Neuronal stem cell (in vitro differentiated cells): ENCODE results near the gene ZNF473. TPM values are rescaled to one million over a fixed set of nuclear protein-coding genes. Genes with fewer than 3 reads are reported as not detected.

ENCODE experiments used
- DNase-seq: peaks from one replicate; pipeline ENCODE4 v3.0.0-alpha.2; 2013; ENCODE audit warnings: low spot score
- H2AFZ ChIP-seq: one replicate; pipeline ENCODE4 v1.6.1; 2013; ENCODE audit warnings: mild to moderate bottlenecking, low read length, inconsistent platforms
- H2AK5ac ChIP-seq: 2 replicates; pipeline ENCODE4 v1.6.1; 2013; ENCODE audit warnings: low read depth, mild to moderate bottlenecking, inconsistent platforms, low read length, moderate library complexity, mixed read lengths
- H2BK120ac ChIP-seq: 2 replicates; pipeline ENCODE4 v1.6.1; 2013; ENCODE audit warnings: low read depth, mild to moderate bottlenecking, inconsistent platforms, low read length, moderate library complexity, mixed read lengths
- H2BK12ac ChIP-seq: one replicate; pipeline ENCODE4 v1.6.1; 2013; ENCODE audit warnings: low read length, inconsistent platforms
- H2BK15ac ChIP-seq: 2 replicates; pipeline ENCODE4 v1.6.1; 2013; ENCODE audit warnings: mild to moderate bottlenecking, low read length, inconsistent platforms, mixed read lengths
- H2BK5ac ChIP-seq: one replicate; pipeline ENCODE4 v1.6.1; 2013; ENCODE audit warnings: inconsistent platforms, mild to moderate bottlenecking, low read length, moderate library complexity
- H3K14ac ChIP-seq: one replicate; pipeline ENCODE4 v1.6.1; 2013; ENCODE audit warnings: low read length, inconsistent platforms
- H3K18ac ChIP-seq: 2 replicates; pipeline ENCODE4 v1.6.1; 2013; ENCODE audit warnings: low read length, inconsistent platforms
- H3K23ac ChIP-seq: 2 replicates; pipeline ENCODE4 v1.6.1; 2013; ENCODE audit warnings: low read depth, mild to moderate bottlenecking, mixed read lengths, low read length, inconsistent platforms; ENCODE audit not compliant: poor library complexity
- H3K27ac ChIP-seq: replicated peaks from 3 replicates; pipeline ENCODE4 v1.5.1; 2013; ENCODE audit warnings: low read length, inconsistent platforms
- H3K27me3 ChIP-seq, 3 experiments: 2 replicates each; pipeline ENCODE4 v1.6.1; 2013; ENCODE audit warnings: low read length in 3 of 3, mild to moderate bottlenecking in 2 of 3, inconsistent platforms in 1 of 3, low read depth in 1 of 3, mixed read lengths in 1 of 3, moderate library complexity in 1 of 3; ENCODE audit not compliant: control insufficient read depth in 3 of 3, insufficient read depth in 3 of 3
- H3K36me3 ChIP-seq, 2 donors: replicated peaks in 1 of 2; 2 replicates each; pipeline ENCODE4 v1.6.1; 2013; ENCODE audit warnings: low read length in 2 of 2; ENCODE audit not compliant: control insufficient read depth in 2 of 2, insufficient read depth in 2 of 2
- H3K4ac ChIP-seq: 2 replicates; pipeline ENCODE4 v1.6.1; 2013; ENCODE audit warnings: inconsistent platforms, mild to moderate bottlenecking, low read length, moderate library complexity
- H3K4me1 ChIP-seq, 2 donors: 1 replicate in 1 of 2; 2 replicates in 1 of 2; pipeline ENCODE4 v1.6.1; 2013; ENCODE audit warnings: low read length in 2 of 2, low read depth in 1 of 2; ENCODE audit not compliant: control insufficient read depth in 2 of 2, insufficient read depth in 1 of 2
- H3K4me2 ChIP-seq: one replicate; pipeline ENCODE4 v1.6.1; 2013; ENCODE audit warnings: mild to moderate bottlenecking, low read length, inconsistent platforms; ENCODE audit not compliant: insufficient read depth, poor library complexity, severe bottlenecking
- H3K4me3 ChIP-seq, 2 donors: 2 replicates each; pipeline ENCODE4 v1.5.1; 2013; ENCODE audit warnings: low read length in 2 of 2, mild to moderate bottlenecking in 2 of 2, inconsistent platforms in 1 of 2, moderate library complexity in 1 of 2
- H3K79me1 ChIP-seq: one replicate; pipeline ENCODE4 v1.6.1; 2013; ENCODE audit warnings: low read depth, mild to moderate bottlenecking, inconsistent platforms, low read length, moderate library complexity
- H3K9ac ChIP-seq: one replicate; pipeline ENCODE4 v1.6.1; 2013; ENCODE audit warnings: mild to moderate bottlenecking, low read depth, low read length, inconsistent platforms; ENCODE audit not compliant: poor library complexity
- H3K9me3 ChIP-seq, 2 donors: replicated peaks in 1 of 2; 2 replicates each; pipeline versions ENCODE3 to v1.6.1; 2013; ENCODE audit warnings: low read length in 2 of 2, mild to moderate bottlenecking in 2 of 2, inconsistent platforms in 1 of 2, low read depth in 1 of 2, mixed read lengths in 1 of 2, moderate library complexity in 1 of 2; ENCODE audit not compliant: control insufficient read depth in 2 of 2, insufficient read depth in 1 of 2
- H4K8ac ChIP-seq: one replicate; pipeline ENCODE4 v1.6.1; 2013; ENCODE audit warnings: low read depth, mild to moderate bottlenecking, inconsistent platforms, low read length, moderate library complexity
- H4K91ac ChIP-seq: one replicate; pipeline ENCODE4 v1.6.1; 2013; ENCODE audit warnings: low read length, low read depth, mild to moderate bottlenecking, inconsistent platforms; ENCODE audit not compliant: poor library complexity
- WGBS, 2 donors: extraction: QIAGEN DNeasy Blood & Tissue Kit; methylation state at CpG; one replicate each; pipeline ENCODE4 v1.1.7; 2013; ENCODE audit warnings: missing lambda C conversion rate in 2 of 2, mixed read lengths in 1 of 2; ENCODE audit not compliant: insufficient read length in 2 of 2, insufficient replicate concordance in 1 of 2; ENCODE audit errors: extremely low coverage in 2 of 2; 5-methylcytosine and 5-hydroxymethylcytosine counted together
- polyA plus RNA-seq, 2 experiments: library from polyadenylated mRNA; stranded (reverse); fragments of 200-250 nt; gene quantifications; one replicate each; pipeline ENCODE4 v1.2.3, GENCODE V29; 2013

ZNF473 gene
- polyA plus RNA-seq (2013, experiment 1 of 2): 6.4 TPM
- polyA plus RNA-seq (2013, experiment 2 of 2): 6.2 TPM

GRCh38 chr19:50025794-50026549 is at the start of gene ZNF473:
Gene ZNF473, plus strand, starts transcription at chr19:50026005. Its CDS starts 5,078 bp downstream, at chr19:50031083.
- WGBS, 2 donors: no CpG with 5 or more reads among the region's 45 CpGs
- H2BK15ac ChIP-seq: peak within 1 kb of the TSS; percentile 30
- H3K18ac ChIP-seq: peak within 1 kb of the TSS; percentile 96
- no peak within 1 kb of the TSS for H4K91ac ChIP-seq
- no peaks in the 10 kb centered on the region for H3K27me3 ChIP-seq
- H3K36me3 ChIP-seq: peaks cover 5 to 22% of the 10 kb centered on the region in 2 donors
- H3K23ac ChIP-seq: peak within 1 kb of the TSS; percentile 93
- no peak within 1 kb of the TSS for H3K4ac ChIP-seq
- H3K14ac ChIP-seq: peak within 1 kb of the TSS; percentile 75
- H2BK120ac ChIP-seq: peak within 1 kb of the TSS; percentile 50
- H3K4me3 ChIP-seq: peak within 1 kb of the TSS; percentile 67 to 92
- H3K9ac ChIP-seq: peak within 1 kb of the TSS; percentile 93
- DNase-seq: no peak
- peak within 1 kb of the TSS; percentile 85 for H3K4me2 ChIP-seq
- peak within 1 kb of the TSS; percentile 94 for H2AFZ ChIP-seq
- H2BK5ac ChIP-seq: no peak within 1 kb of the TSS
- peaks cover 5 to 6% of the 10 kb centered on the region in 2 donors for H3K4me1 ChIP-seq
- H4K8ac ChIP-seq: no peak within 1 kb of the TSS
- peaks cover 6% of the 10 kb centered on the region for H3K79me1 ChIP-seq
- peaks cover 0 to 7% of the 10 kb centered on the region in 2 donors for H3K9me3 ChIP-seq
- H3K27ac ChIP-seq: no peak within 1 kb of the TSS
- no peak within 1 kb of the TSS for H2BK12ac ChIP-seq
- peak within 1 kb of the TSS; percentile 73 for H2AK5ac ChIP-seq

DNA sequence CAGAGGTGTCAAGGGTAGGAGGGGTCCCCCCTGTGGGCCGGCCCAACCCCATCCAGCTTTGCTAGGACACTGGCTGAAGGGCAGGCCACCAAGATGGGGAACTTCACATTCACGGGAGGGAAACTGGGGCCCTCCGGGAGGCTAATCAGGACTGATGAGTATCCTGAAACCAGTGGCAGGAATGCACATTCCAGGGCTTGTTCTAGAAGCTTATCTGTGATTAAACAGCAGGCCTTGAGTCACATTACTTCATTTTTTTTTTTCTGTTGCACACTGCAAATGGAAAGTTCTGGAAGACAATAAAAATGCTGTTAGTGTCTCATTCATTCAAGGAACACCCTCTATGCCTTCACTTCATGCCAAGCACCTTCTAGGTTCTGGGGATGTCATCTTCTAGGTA is 49.3 kb upstream of the ZNF473 start:
- H3K4ac ChIP-seq: no peak overlapping the region
- no peak for DNase-seq
- H2BK12ac ChIP-seq: no peak overlapping the region
- H4K8ac ChIP-seq: no peak overlapping the region
- no peak overlapping the region for H3K23ac ChIP-seq
- H2BK15ac ChIP-seq: no peak overlapping the region
- no peak overlapping the region for H2AFZ ChIP-seq
- H3K14ac ChIP-seq: no peak overlapping the region
- H3K27me3 ChIP-seq: no peaks in the 10 kb centered on the region
- peaks cover 0 to 2% of the 10 kb centered on the region in 2 donors for H3K36me3 ChIP-seq
- H3K4me2 ChIP-seq: no peak overlapping the region
- peaks cover 3% of the 10 kb centered on the region for H3K79me1 ChIP-seq
- H2AK5ac ChIP-seq: no peak overlapping the region
- WGBS, 2 donors: no CpG with 5 or more reads among the region's 3 CpGs
- H3K4me1 ChIP-seq: no peaks in the 10 kb centered on the region
- no peak overlapping the region for H3K27ac ChIP-seq
- no peak overlapping the region for H2BK120ac ChIP-seq
- no peak overlapping the region for H4K91ac ChIP-seq
- no peaks in the 10 kb centered on the region for H3K9me3 ChIP-seq
- no peak overlapping the region for H3K9ac ChIP-seq
- H2BK5ac ChIP-seq: no peak overlapping the region
- no peak overlapping the region for H3K4me3 ChIP-seq
- no peak overlapping the region for H3K18ac ChIP-seq

DNA sequence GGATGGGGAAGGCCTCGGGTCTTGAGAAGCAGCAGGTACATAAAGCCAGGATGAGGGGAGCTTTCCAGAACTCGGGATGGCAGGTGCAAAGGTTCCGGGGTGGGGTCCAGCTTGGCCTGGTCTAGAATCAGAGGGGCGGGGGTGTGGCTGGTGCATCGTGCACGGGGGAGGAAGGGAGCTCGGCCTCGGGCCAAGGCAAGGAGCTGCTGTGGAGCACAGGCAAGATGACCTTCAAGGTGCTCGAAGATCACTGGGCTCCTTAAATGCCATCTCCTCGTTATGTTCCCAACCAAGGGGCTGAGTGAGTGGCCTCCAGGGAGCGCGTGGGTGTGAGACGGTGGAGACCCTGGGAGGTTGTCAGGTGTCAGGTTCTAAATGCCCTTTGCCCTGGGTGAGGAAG is 48.7 kb upstream of the ZNF473 start:
- no peak overlapping the region for H2AK5ac ChIP-seq
- no peak overlapping the region for H2BK15ac ChIP-seq
- no peak overlapping the region for H3K23ac ChIP-seq
- peaks cover 0 to 2% of the 10 kb centered on the region in 2 donors for H3K36me3 ChIP-seq
- no peak overlapping the region for H3K9ac ChIP-seq
- H2AFZ ChIP-seq: no peak overlapping the region
- H3K4me1 ChIP-seq: no peaks in the 10 kb centered on the region
- H3K4me3 ChIP-seq: no peak overlapping the region
- no peak for DNase-seq
- no peak overlapping the region for H4K91ac ChIP-seq
- H3K4me2 ChIP-seq: no peak overlapping the region
- H3K27ac ChIP-seq: no peak overlapping the region
- no peak overlapping the region for H3K14ac ChIP-seq
- H3K27me3 ChIP-seq: no peaks in the 10 kb centered on the region
- no peak overlapping the region for H2BK5ac ChIP-seq
- no peak overlapping the region for H2BK12ac ChIP-seq
- H4K8ac ChIP-seq: no peak overlapping the region
- no peak overlapping the region for H3K4ac ChIP-seq
- no peaks in the 10 kb centered on the region for H3K9me3 ChIP-seq
- WGBS, 2 donors: no CpG with 5 or more reads among the region's 13 CpGs
- no peak overlapping the region for H2BK120ac ChIP-seq
- no peak overlapping the region for H3K18ac ChIP-seq
- peaks cover 3% of the 10 kb centered on the region for H3K79me1 ChIP-seq

- no peak overlapping the region for H2AK5ac ChIP-seq
- H4K8ac ChIP-seq: no peak overlapping the region
- peaks cover 0 to 2% of the 10 kb centered on the region in 2 donors for H3K36me3 ChIP-seq
- H3K9me3 ChIP-seq: no peaks in the 10 kb centered on the region
- no CpG with 5 or more reads among the region's 18 CpGs for WGBS, 2 donors
- H2BK120ac ChIP-seq: no peak overlapping the region
- H3K14ac ChIP-seq: no peak overlapping the region
- DNase-seq: no peak
- H3K27me3 ChIP-seq: no peaks in the 10 kb centered on the region
- no peak overlapping the region for H3K4me2 ChIP-seq
- no peak overlapping the region for H4K91ac ChIP-seq
- H3K79me1 ChIP-seq: peaks cover 3% of the 10 kb centered on the region
- no peak overlapping the region for H3K4me3 ChIP-seq
- no peak overlapping the region for H3K4ac ChIP-seq
- H3K27ac ChIP-seq: no peak overlapping the region
- H2BK12ac ChIP-seq: no peak overlapping the region
- no peak overlapping the region for H3K18ac ChIP-seq
- H2AFZ ChIP-seq: no peak overlapping the region
- no peak overlapping the region for H3K9ac ChIP-seq
- no peak overlapping the region for H2BK5ac ChIP-seq
- H2BK15ac ChIP-seq: no peak overlapping the region
- H3K4me1 ChIP-seq: no peaks in the 10 kb centered on the region
- no peak overlapping the region for H3K23ac ChIP-seq
Measured at GRCh38 chr19:49977881-49978280, 47.9 kb upstream of the ZNF473 start.
